ENCODE measurements around the gene SPEN. TPM values are rescaled to one million over a fixed set of nuclear protein-coding genes. Genes with fewer than 3 reads are reported as not detected.
A peak's percentile ranks its signal among the peaks of the same experiment; 100 is the strongest.

SPEN gene
- total RNA-seq, 1 donor, result 24.3 TPM

DNA sequence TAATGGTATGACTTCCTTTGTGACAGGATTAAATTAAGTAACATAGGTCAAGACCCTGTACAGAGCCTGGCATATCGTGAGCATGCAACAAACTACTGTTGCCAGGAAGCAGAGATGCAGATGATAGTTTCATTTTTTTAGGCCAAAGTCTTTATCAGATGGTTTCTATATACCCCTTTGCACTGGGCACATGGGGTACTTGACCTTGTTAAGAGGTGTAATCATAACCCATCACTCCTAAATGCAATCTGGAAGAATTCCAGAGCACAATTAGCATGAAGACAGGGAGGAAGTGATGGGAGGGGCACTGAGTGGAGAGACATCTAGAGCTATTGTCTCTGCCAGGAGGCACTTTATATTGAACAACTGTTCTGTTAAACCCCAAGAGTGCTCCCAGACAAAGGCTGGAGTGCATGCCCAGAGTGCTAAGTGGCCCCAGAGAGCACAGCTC is 106.3 kb downstream of the SPEN start:
- TF ChIP-seq, protein P1, sequence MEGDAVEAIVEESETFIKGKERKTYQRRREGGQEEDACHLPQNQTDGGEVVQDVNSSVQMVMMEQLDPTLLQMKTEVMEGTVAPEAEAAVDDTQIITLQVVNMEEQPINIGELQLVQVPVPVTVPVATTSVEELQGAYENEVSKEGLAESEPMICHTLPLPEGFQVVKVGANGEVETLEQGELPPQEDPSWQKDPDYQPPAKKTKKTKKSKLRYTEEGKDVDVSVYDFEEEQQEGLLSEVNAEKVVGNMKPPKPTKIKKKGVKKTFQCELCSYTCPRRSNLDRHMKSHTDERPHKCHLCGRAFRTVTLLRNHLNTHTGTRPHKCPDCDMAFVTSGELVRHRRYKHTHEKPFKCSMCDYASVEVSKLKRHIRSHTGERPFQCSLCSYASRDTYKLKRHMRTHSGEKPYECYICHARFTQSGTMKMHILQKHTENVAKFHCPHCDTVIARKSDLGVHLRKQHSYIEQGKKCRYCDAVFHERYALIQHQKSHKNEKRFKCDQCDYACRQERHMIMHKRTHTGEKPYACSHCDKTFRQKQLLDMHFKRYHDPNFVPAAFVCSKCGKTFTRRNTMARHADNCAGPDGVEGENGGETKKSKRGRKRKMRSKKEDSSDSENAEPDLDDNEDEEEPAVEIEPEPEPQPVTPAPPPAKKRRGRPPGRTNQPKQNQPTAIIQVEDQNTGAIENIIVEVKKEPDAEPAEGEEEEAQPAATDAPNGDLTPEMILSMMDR (IDR thresholded peaks at IDR 0.05; ENCODE audit: insufficient read depth, low read length), result no peak
- H3K4me3 ChIP-seq (ENCODE audit: low read depth, low read length), result no peak overlapping the region
- DNase-seq (ENCODE audit: low read depth), result peak; percentile 16

DNA sequence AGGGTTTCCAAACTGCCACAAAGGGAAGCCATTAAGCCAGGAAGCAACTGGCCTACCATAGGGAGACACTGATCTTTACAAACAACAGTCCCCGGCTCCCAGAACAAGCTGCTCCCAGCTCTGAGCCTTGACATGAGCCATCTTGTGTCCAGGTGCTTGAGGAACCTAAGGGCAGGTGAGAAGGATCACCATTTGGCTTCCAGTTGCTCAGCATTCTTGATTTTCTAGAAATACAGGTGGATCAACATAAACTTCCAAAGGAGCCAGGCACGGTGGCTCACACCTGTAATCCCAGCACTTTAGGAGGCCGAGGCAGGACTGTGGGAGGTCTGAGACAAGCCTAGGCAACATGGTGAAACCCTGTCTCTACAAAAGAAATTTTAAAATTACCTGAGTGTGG is 106.8 kb downstream of the SPEN start:
- TF ChIP-seq, protein P1 (IDR thresholded peaks at IDR 0.05; ENCODE audit: insufficient read depth, low read length), result no peak
- no peak for DNase-seq (ENCODE audit: low read depth)
- H3K4me3 ChIP-seq (ENCODE audit: low read depth, low read length), result no peak overlapping the region

DNA sequence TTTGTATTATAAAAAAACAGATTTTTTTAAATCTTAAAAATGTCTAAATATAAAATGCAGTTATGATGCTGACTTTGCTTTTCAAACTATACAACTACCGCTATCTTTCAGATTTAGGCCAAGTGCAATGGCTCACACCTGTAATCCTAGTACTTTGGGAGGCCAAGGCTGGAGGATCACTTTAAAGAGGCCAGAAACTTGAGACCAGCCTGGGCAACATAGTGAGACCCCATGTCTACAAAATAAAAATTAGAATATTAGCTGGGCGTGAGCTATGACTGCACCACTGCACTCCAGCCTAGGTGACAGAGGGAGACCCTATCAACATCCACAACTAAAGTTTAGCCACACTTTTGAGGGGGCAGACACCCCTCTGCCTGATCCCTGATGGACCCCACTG is 108.0 kb downstream of the SPEN start:
- TF ChIP-seq, protein P1 (IDR thresholded peaks at IDR 0.05; ENCODE audit: insufficient read depth, low read length), result no peak
- H3K4me3 ChIP-seq (ENCODE audit: low read depth, low read length), result no peak overlapping the region

DNA sequence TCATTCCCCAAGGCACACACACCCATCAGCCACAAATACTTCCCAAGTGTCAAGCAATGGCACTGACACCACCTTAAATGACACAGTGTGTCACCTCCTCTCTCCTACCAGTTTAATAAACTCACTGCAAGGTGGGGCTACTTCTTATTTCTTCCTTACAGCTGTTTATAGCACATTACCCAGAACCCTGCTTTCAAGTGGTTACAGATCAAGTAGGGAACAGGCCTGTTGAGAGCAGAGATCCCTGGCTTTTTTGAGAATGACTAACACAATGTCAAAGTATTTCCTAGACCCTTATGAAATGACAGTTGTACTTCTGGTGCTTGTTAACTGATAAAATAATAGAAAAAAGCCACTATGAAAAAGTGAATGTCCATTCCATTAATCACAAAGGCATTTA is 108.6 kb downstream of the SPEN start:
- TF ChIP-seq, protein P1 (IDR thresholded peaks at IDR 0.05; ENCODE audit: insufficient read depth, low read length), result no peak
- peak; percentile 49 for DNase-seq (ENCODE audit: low read depth)
- H3K4me3 ChIP-seq (ENCODE audit: low read depth, low read length), result no peak overlapping the region

More for the DNA sequence above, 108.0 kb downstream of the SPEN start:
- no peak for DNase-seq (ENCODE audit: low read depth)

- no peak overlapping the region for H3K4me3 ChIP-seq (ENCODE audit: low read depth, low read length)
- TF ChIP-seq, protein P1 (IDR thresholded peaks at IDR 0.05; ENCODE audit: insufficient read depth, low read length), result peak; percentile 46
- DNase-seq (ENCODE audit: low read depth), result no peak
Observed at GRCh38 chr1:15957221-15958095, 110.0 kb downstream of the SPEN start.

DNA sequence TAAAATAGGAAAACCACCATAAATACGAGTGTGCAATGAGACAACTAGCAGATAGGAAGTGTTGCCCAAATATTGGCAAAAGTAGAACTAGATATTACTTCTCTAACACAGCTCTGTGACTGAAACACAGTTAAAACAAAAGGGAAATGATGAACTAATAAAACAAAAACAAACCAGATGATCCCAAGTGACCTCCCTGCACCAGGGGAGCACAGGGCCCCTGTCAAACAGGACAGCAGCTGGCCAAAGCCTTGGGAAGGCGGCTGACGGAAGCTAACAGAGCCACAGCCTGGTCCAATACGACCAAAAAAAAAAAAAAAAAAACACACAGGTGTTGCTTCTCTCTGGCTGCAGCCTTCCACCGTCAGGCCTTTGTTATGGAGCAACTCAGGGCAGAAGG is 110.6 kb downstream of the SPEN start:
- TF ChIP-seq, protein P1 (IDR thresholded peaks at IDR 0.05; ENCODE audit: insufficient read depth, low read length), result no peak
- no peak overlapping the region for H3K4me3 ChIP-seq (ENCODE audit: low read depth, low read length)
- DNase-seq (ENCODE audit: low read depth), result no peak
